Keratinocyte (primary cell): Measurements from ENCODE around the gene IMPDH1. TPM values are rescaled to one million over a fixed set of nuclear protein-coding genes. Genes with fewer than 3 reads are reported as not detected.

Experiments used
- DNase-seq: peaks from one replicate; pipeline ENCODE4 v3.0.0-alpha.2; 2011; ENCODE audit warnings: low read depth, missing footprints, low spot score
- FAIRE-seq: peaks from 2 replicates; lab custom pipeline; 2011; peaks lifted over from hg19 to GRCh38; lab: Jason Lieb, UNC
- H2AFZ ChIP-seq: 2 replicates; pipeline ENCODE4 v1.6.0; 2012; ENCODE audit warnings: low read length, control low read depth, inconsistent platforms; ENCODE audit not compliant: control insufficient read depth
- H3K27ac ChIP-seq: 2 replicates; pipeline ENCODE4 v1.5.1; 2011; ENCODE audit warnings: low read length; ENCODE audit not compliant: control insufficient read depth, insufficient read depth
- H3K27me3 ChIP-seq: 3 replicates; pipeline ENCODE4 v1.6.0; 2011; ENCODE audit warnings: low read length; ENCODE audit not compliant: control insufficient read depth, insufficient read depth; ENCODE audit errors: extremely low read depth
- H3K36me3 ChIP-seq, 2 experiments: 2 replicates in 1 of 2; 3 replicates in 1 of 2; pipeline ENCODE4 v1.5.1; 2011; ENCODE audit warnings: low read length in 2 of 2, mild to moderate bottlenecking in 1 of 2; ENCODE audit not compliant: control insufficient read depth in 2 of 2, insufficient read depth in 2 of 2; ENCODE audit errors: extremely low read depth in 1 of 2
- H3K4me1 ChIP-seq: 3 replicates; pipeline ENCODE4 v1.5.1; 2011; ENCODE audit warnings: low read length; ENCODE audit not compliant: control insufficient read depth, insufficient read depth; ENCODE audit errors: extremely low read depth
- H3K4me2 ChIP-seq: 3 replicates; pipeline ENCODE4 v1.6.0; 2011; ENCODE audit warnings: low read depth, low read length; ENCODE audit not compliant: control insufficient read depth, insufficient read depth; ENCODE audit errors: extremely low read depth
- H3K4me3 ChIP-seq, 3 experiments: fragments of 200-600 bp in 1 of 3; sonication (generic) in 1 of 3; 2 replicates in 2 of 3; 3 replicates in 1 of 3; pipeline ENCODE4 v1.5.1; 2011 to 2016; ENCODE audit warnings: low read length in 3 of 3, mild to moderate bottlenecking in 3 of 3, control low read depth in 2 of 3, inconsistent platforms in 1 of 3, low read depth in 1 of 3, mixed read lengths in 1 of 3, mixed run types in 1 of 3, moderate library complexity in 1 of 3; ENCODE audit not compliant: control insufficient read depth in 2 of 3, insufficient read depth in 2 of 3; ENCODE audit errors: extremely low read depth in 1 of 3
- H3K79me2 ChIP-seq: 2 replicates; pipeline ENCODE4 v1.6.0; 2012; ENCODE audit warnings: low read length; ENCODE audit not compliant: control insufficient read depth, insufficient read depth
- H3K9ac ChIP-seq: 3 replicates; pipeline ENCODE4 v1.6.0; 2011; ENCODE audit warnings: low read length; ENCODE audit not compliant: control insufficient read depth, insufficient read depth; ENCODE audit errors: extremely low read depth
- H3K9me1 ChIP-seq: 3 replicates; pipeline ENCODE4 v1.6.0; 2011; ENCODE audit warnings: low read length; ENCODE audit not compliant: control insufficient read depth, insufficient read depth; ENCODE audit errors: extremely low read depth
- H3K9me3 ChIP-seq: 2 replicates; pipeline ENCODE4 v1.5.1; 2012; ENCODE audit warnings: low read depth, low read length; ENCODE audit not compliant: control insufficient read depth
- H4K20me1 ChIP-seq: 3 replicates; pipeline ENCODE4 v1.6.0; 2011; ENCODE audit warnings: low read length; ENCODE audit not compliant: control insufficient read depth, insufficient read depth; ENCODE audit errors: extremely low read depth
- CTCF ChIP-seq, 3 experiments: IDR thresholded peaks in 1 of 3; conservative IDR thresholded peaks in 1 of 3; optimal IDR thresholded peaks in 1 of 3; 2 replicates in 2 of 3; 3 replicates in 1 of 3; pipeline versions ENCODE3 to v1.5.1; 2011; ENCODE audit warnings: low read length in 3 of 3, mild to moderate bottlenecking in 3 of 3, moderate library complexity in 2 of 3, control low read depth in 1 of 3, inconsistent platforms in 1 of 3; ENCODE audit not compliant: insufficient read depth in 2 of 3; ENCODE audit errors: extremely low read depth in 1 of 3
- EZH2 ChIP-seq: IDR thresholded peaks from one replicate; pipeline ENCODE4 v1.6.1; 2012; ENCODE audit warnings: inconsistent platforms, mild to moderate bottlenecking, low read length, moderate library complexity
- dilution Hi-C: fragments of 300-500 bp; cut with MboI; formaldehyde crosslinking; loops from one replicate; pipeline ENCODE4 v1.7.0; 2020; ENCODE audit warnings: low sequenced_read_pairs; ENCODE audit not compliant: extremely low pct_ligation_motif_present
- polyA plus RNA-seq, 5 experiments: library from polyadenylated mRNA; depleted of rRNA in 3 of 5; stranded (reverse) in 3 of 5; stranded (forward) in 1 of 5; unstranded in 1 of 5; fragments of >200 nt; gene quantifications; 1 replicate in 1 of 5; 2 replicates in 3 of 5; 3 replicates in 1 of 5; pipeline versions ENCODE4 v1.2.1 to v1.2.3, GENCODE V29; 2011 to 2012; ENCODE audit warnings: missing spikeins in 2 of 5, low read depth in 1 of 5, low replicate concordance in 1 of 5

IMPDH1 gene
- polyA plus RNA-seq, 1 donor (not counting 4 experiments of a cell fraction or from before 2014, with no cell fraction given), result 56.2 TPM

- no peaks in the 10 kb centered on the region for H3K9me1 ChIP-seq
- no peak overlapping the region for H3K27ac ChIP-seq
- H3K9ac ChIP-seq, result no peak overlapping the region
- TF ChIP-seq CTCF (optimal IDR thresholded peaks at IDR 0.05 in 1 of 3, IDR thresholded peaks at IDR 0.05 in 1 of 3, conservative IDR thresholded peaks at IDR 0.05 in 1 of 3; ENCODE audit: extremely low read depth in 1 of 3, insufficient read depth in 2 of 3, low read length in 3 of 3), result no peak
- TF ChIP-seq EZH2, result no peak
- FAIRE-seq (peak; percentile 95), DNase-seq (no peak)
- peaks cover 27% of the 10 kb centered on the region for H3K4me1 ChIP-seq
- H3K27me3 ChIP-seq, result no peaks in the 10 kb centered on the region
- H3K4me2 ChIP-seq, result peak overlapping the region; percentile 70
- peak overlapping the region; percentile 72 for H2AFZ ChIP-seq
- H3K9me3 ChIP-seq, result no peaks in the 10 kb centered on the region
- no peaks in the 10 kb centered on the region for H3K79me2 ChIP-seq
- no peaks in the 10 kb centered on the region for H3K36me3 ChIP-seq
- H4K20me1 ChIP-seq, result no peaks in the 10 kb centered on the region
- H3K4me3 ChIP-seq, result peak overlapping the region in 2 of 3 experiments; percentile 6 to 33
- dilution Hi-C loops, result no loop called here
Measured at GRCh38 chr7:128366300-128366699, 43.5 kb downstream of the IMPDH1 start.

- H3K27ac ChIP-seq, result no peak overlapping the region
- H3K9me3 ChIP-seq, result no peaks in the 10 kb centered on the region
- TF ChIP-seq CTCF (optimal IDR thresholded peaks at IDR 0.05 in 1 of 3, IDR thresholded peaks at IDR 0.05 in 1 of 3, conservative IDR thresholded peaks at IDR 0.05 in 1 of 3; ENCODE audit: extremely low read depth in 1 of 3, insufficient read depth in 2 of 3, low read length in 3 of 3) (no peak), EZH2 (no peak)
- H2AFZ ChIP-seq, result no peak overlapping the region
- no peaks in the 10 kb centered on the region for H3K36me3 ChIP-seq
- DNase-seq (no peak), FAIRE-seq (no peak)
- H3K79me2 ChIP-seq, result no peaks in the 10 kb centered on the region
- no peaks in the 10 kb centered on the region for H3K27me3 ChIP-seq
- no peaks in the 10 kb centered on the region for H4K20me1 ChIP-seq
- no peaks in the 10 kb centered on the region for H3K9me1 ChIP-seq
- peaks cover 33% of the 10 kb centered on the region for H3K4me1 ChIP-seq
- no peak overlapping the region for H3K9ac ChIP-seq
- no peak overlapping the region for H3K4me3 ChIP-seq
- dilution Hi-C loops, result no loop called here
- no peak overlapping the region for H3K4me2 ChIP-seq
Measured at GRCh38 chr7:128365432-128365831, 44.4 kb downstream of the IMPDH1 start.
